ENCODE results near the gene PTPRG.

GRCh38 chr3:61956236-61956635, 394.9 kb downstream of the PTPRG start:
- TF ChIP-seq, protein P1, sequence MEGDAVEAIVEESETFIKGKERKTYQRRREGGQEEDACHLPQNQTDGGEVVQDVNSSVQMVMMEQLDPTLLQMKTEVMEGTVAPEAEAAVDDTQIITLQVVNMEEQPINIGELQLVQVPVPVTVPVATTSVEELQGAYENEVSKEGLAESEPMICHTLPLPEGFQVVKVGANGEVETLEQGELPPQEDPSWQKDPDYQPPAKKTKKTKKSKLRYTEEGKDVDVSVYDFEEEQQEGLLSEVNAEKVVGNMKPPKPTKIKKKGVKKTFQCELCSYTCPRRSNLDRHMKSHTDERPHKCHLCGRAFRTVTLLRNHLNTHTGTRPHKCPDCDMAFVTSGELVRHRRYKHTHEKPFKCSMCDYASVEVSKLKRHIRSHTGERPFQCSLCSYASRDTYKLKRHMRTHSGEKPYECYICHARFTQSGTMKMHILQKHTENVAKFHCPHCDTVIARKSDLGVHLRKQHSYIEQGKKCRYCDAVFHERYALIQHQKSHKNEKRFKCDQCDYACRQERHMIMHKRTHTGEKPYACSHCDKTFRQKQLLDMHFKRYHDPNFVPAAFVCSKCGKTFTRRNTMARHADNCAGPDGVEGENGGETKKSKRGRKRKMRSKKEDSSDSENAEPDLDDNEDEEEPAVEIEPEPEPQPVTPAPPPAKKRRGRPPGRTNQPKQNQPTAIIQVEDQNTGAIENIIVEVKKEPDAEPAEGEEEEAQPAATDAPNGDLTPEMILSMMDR (IDR thresholded peaks at IDR 0.05): no peak
- no peak for TF ChIP-seq POLR2A (IDR thresholded peaks at IDR 0.05)

All from right lobe of liver (tissue), 4 donors.